ENCODE results near the gene ALDH1L1. TPM values are rescaled to one million over a fixed set of nuclear protein-coding genes. Genes with fewer than 3 reads are reported as not detected.

ALDH1L1 gene
- total and polyA plus RNA-seq, 2 of the 8 experiments (the other 6 are each of a cell fraction or from before 2014, with no cell fraction given) = 0.98 to 1.6 TPM

GRCh38 chr3:126197854-126198584, 17.6 kb upstream of the ALDH1L1 start:
- DNase-seq (ENCODE audit: low read depth in 1 of 2, low spot score in 2 of 2) = peak in 1 of 2 experiments; percentile 81
- Histone ChIP-seq H3K23ac (ENCODE audit: insufficient read length) (no peak overlapping the region), H4K91ac (replicated peaks; ENCODE audit: insufficient read length, low read length) (no peak overlapping the region), H2BK15ac (ENCODE audit: low read length) (peak overlapping the region; percentile 18; the same call in 1 of the 2 replicates), H3K9me3 (ENCODE audit: insufficient read depth in 2 of 2, low read depth in 1 of 2, low read length in 1 of 2) (peaks cover 12 to 21% of the 10 kb centered on the region in 2 experiments; a peak in 3 of 4 replicates), H2BK12ac (ENCODE audit: low read depth, low read length) (no peak overlapping the region), H3K4me3 (ENCODE audit: extremely low read depth in 1 of 4, insufficient read depth in 2 of 4, low read depth in 3 of 4, low read length in 4 of 4) (no peak overlapping the region), H4K8ac (ENCODE audit: extremely low read depth, insufficient read depth, low read length) (no peak overlapping the region), H2BK5ac (ENCODE audit: low read depth, low read length) (no peak overlapping the region), H3K23me2 (ENCODE audit: low read depth, low read length) (no peaks in the 10 kb centered on the region), H3K9ac (replicated peaks in 1 of 4; ENCODE audit: extremely low read depth in 1 of 4, low read depth in 3 of 4, low read length in 3 of 4) (no peak overlapping the region), H3K14ac (ENCODE audit: insufficient read length) (no peak overlapping the region), H3K36me3 (ENCODE audit: control insufficient read depth in 2 of 4, insufficient read depth in 4 of 4, low read length in 3 of 4) (no peaks in the 10 kb centered on the region), H3K27me3 (replicated peaks in 1 of 4; ENCODE audit: control insufficient read depth in 3 of 4, extremely low read depth in 1 of 4, insufficient read depth in 3 of 4, low read length in 3 of 4) (no peaks in the 10 kb centered on the region; a peak in 1 of 7 replicates), H2BK20ac (ENCODE audit: low read length) (no peak overlapping the region), H3K27ac (ENCODE audit: low read depth, low read length) (no peak overlapping the region), H3K56ac (replicated peaks; ENCODE audit: insufficient read length, low read depth, low read length) (no peak overlapping the region), H4K5ac (ENCODE audit: insufficient read length, low read depth, low read length) (no peak overlapping the region), H3K4me1 (replicated peaks in 1 of 4; ENCODE audit: control insufficient read depth in 3 of 4, insufficient read depth in 4 of 4, low read length in 3 of 4) (no peaks in the 10 kb centered on the region), H2AFZ (ENCODE audit: low read length) (0 out of 2 replicates have a peak overlapping the region, but pooled peaks have one; percentile 23), H3K4me2 (ENCODE audit: insufficient read depth in 1 of 2, low read depth in 2 of 2, low read length in 2 of 2) (no peak overlapping the region), H4K20me1 (replicated peaks in 1 of 2; ENCODE audit: control insufficient read depth in 1 of 2, insufficient read depth in 2 of 2, low read length in 2 of 2) (no peaks in the 10 kb centered on the region), H3K18ac (ENCODE audit: extremely low read depth, low read length) (no peak overlapping the region), H2BK120ac (replicated peaks; ENCODE audit: low read depth, low read length) (no peak overlapping the region), H3K4ac (replicated peaks; ENCODE audit: insufficient read length, low read depth, low read length) (no peak overlapping the region), H2AK5ac (ENCODE audit: low read depth, low read length) (no peak overlapping the region), H3K79me2 (ENCODE audit: control insufficient read depth in 1 of 2, insufficient read depth in 2 of 2, low read length in 2 of 2) (no peaks in the 10 kb centered on the region), H3K79me1 (ENCODE audit: low read depth, low read length) (no peaks in the 10 kb centered on the region)
- no peak for FAIRE-seq
- ChIA-PET CTCF (ENCODE audit: partially characterized antibody) (interaction anchor here (0.6 to 5.5 kb wide), 23 partner anchors 8 to 482 kb away, joined by 3 to 43 read pairs (median 4); partner anchors contain the start of gene ALDH1L1), POLR2A (ENCODE audit: partially characterized antibody) (interaction anchor here (1.0 kb wide), 1 partner anchor 15 kb away, joined by 3 read pairs; no protein-coding TSS in a partner anchor)
- WGBS, 2 experiments (ENCODE audit: extremely low coverage in 1 of 2, insufficient coverage in 1 of 2, insufficient read length in 1 of 2, insufficient replicate concordance in 2 of 2, low coverage in 1 of 2, low lambda C conversion rate in 2 of 2, missing lambda C conversion rate in 1 of 2) = 79% methylated on average over 7 of the region's 7 CpGs; no CpG with 5 or more reads in 1 of the 2 experiments
- peak; percentile 75 to 85 (median 79) for TF ChIP-seq CTCF (IDR thresholded peaks at IDR 0.05; ENCODE audit: control extremely low read depth in 1 of 3, insufficient read depth in 1 of 3, low read depth in 1 of 3, low read length in 3 of 3)
- TF ChIP-seq CHD1 (IDR thresholded peaks at IDR 0.05; ENCODE audit: low read depth, low read length) = no peak
- peak; percentile 65; the same call in 1 of the 2 replicates for TF ChIP-seq BACH1 (IDR thresholded peaks at IDR 0.05; ENCODE audit: low read length)
- peak; percentile 62; the same call in 1 of the 2 replicates for TF ChIP-seq MAFK (IDR thresholded peaks at IDR 0.05; ENCODE audit: low read depth, low read length)
- TF ChIP-seq RXRA (IDR thresholded peaks at IDR 0.05; ENCODE audit: insufficient read depth, low read depth, low read length) = no peak
- peak; percentile 69 to 78 for TF ChIP-seq RAD21 (IDR thresholded peaks at IDR 0.05 in 1 of 2, conservative IDR thresholded peaks at IDR 0.05 in 1 of 2; ENCODE audit: low read depth in 2 of 2, low read length in 2 of 2)
- peak; percentile 87 for TF ChIP-seq YY1 (IDR thresholded peaks at IDR 0.05; ENCODE audit: low read depth, low read length)
- no peak for TF ChIP-seq CTBP2 (IDR thresholded peaks at IDR 0.05; ENCODE audit: borderline replicate concordance, insufficient read depth, insufficient read length, low read length)
- TF ChIP-seq POLR2A (IDR thresholded peaks at IDR 0.05; ENCODE audit: control extremely low read depth in 1 of 2, low read depth in 2 of 2, low read length in 2 of 2) = no peak
